GM13976 (cell line): Measurements from ENCODE around the gene TLE1.

Experiments
- DNase-seq: peaks from one replicate; pipeline ENCODE4 v3.0.0; 2012; ENCODE audit warnings: low spot score
- in situ Hi-C: fragments of 300-500 bp; cut with MboI; formaldehyde crosslinking; loops from one replicate; pipeline ENCODE4 v1.12.0; 2022; ENCODE audit warnings: low sequenced_read_pairs, mixed read lengths, inconsistent platforms; ENCODE audit not compliant: unreplicated experiment
- TF ChIP-seq, protein P1 (sequence below): IDR thresholded peaks from 2 replicates; pipeline ENCODE4 v1.5.1; 2012; ENCODE audit warnings: borderline replicate concordance, mild to moderate bottlenecking; ENCODE audit not compliant: insufficient read depth; ENCODE audit errors: extremely low read depth, missing control alignments, control extremely low read depth

TLE1 gene

GRCh38 chr9:81539317-81539716, 150.0 kb downstream of the TLE1 start:
- DNase-seq: no peak
- in situ Hi-C loops: no loop called here
- TF ChIP-seq, protein P1, sequence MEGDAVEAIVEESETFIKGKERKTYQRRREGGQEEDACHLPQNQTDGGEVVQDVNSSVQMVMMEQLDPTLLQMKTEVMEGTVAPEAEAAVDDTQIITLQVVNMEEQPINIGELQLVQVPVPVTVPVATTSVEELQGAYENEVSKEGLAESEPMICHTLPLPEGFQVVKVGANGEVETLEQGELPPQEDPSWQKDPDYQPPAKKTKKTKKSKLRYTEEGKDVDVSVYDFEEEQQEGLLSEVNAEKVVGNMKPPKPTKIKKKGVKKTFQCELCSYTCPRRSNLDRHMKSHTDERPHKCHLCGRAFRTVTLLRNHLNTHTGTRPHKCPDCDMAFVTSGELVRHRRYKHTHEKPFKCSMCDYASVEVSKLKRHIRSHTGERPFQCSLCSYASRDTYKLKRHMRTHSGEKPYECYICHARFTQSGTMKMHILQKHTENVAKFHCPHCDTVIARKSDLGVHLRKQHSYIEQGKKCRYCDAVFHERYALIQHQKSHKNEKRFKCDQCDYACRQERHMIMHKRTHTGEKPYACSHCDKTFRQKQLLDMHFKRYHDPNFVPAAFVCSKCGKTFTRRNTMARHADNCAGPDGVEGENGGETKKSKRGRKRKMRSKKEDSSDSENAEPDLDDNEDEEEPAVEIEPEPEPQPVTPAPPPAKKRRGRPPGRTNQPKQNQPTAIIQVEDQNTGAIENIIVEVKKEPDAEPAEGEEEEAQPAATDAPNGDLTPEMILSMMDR: no peak

DNA sequence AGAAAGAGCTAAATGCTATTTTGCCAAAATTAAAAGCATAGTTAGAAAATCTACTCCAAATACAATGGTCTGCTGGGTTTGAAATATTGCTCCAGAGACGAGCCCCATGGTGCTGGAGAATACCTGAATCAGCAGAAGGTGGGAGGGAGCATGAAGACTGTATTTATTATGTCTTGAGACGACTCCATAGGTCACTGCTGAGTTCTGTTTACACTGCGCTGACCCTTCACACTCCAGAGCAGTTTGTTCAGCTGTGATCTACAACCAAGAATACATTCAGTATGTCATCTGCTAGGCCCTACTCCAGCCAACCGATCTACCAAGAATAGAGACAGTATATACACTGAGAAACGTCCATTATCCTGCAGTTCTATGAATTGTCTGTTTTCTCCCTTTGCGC, 150.5 kb downstream of the TLE1 start:
- DNase-seq: no peak
- in situ Hi-C loops: no loop called here
- TF ChIP-seq, protein P1: no peak

DNA sequence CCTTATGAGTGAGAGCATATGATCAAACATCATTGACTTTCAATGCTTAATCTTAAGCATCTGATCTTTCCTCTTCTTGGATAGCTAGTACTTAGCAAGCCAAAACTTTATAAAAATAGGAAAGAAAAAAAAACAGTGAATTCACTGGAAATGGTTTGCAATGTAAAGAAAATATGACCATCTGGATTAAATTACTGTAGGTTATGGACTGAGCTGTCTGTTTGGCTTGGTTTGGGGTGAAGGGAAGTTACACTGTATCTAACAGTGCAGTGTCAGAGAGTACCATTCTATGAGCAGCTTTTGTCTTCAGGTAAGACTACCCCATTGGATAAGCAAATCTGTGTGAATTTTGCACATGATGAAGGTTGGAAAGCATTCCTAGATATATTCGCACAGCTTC, 151.4 kb downstream of the TLE1 start:
- TF ChIP-seq, protein P1: no peak
- DNase-seq: no peak
- in situ Hi-C loops: no loop called here

DNA sequence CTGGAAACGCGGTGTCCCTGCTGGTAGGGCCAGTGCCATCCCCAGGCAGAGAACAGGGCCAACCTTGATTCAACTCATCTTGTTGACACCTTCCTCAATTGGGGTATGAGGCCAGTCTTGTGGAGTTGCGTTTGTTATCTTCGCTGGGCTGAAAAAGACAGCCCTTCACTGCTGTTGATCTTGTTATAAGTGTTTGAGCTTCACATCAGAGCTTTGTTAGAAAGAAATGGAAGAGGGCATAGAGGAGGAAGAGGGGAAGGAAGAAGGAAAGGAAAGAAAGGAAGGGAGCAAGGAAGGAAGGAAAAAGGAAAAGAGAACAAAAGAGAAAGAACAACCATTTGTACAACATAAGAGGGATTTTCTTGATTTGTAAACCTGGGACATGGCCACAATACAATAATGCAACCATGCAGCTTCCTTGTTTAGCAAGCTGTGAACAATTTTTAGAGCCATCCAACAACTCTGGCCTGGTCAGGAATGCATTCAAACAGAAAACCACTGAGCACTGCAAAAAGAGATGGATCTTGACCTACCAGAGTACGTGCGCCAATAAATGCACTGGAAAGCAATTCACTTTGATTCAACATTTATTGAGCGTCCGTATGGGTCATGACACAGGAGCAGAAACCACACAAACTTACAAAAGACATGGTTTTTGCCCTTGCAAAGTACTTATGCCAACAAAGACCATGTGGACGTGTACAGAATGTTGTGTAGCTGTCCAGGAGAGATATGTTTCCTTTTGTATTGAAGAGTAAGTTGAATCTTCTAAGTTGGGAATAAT, 152.9 kb downstream of the TLE1 start:
- in situ Hi-C loops: no loop called here
- DNase-seq: no peak

DNA sequence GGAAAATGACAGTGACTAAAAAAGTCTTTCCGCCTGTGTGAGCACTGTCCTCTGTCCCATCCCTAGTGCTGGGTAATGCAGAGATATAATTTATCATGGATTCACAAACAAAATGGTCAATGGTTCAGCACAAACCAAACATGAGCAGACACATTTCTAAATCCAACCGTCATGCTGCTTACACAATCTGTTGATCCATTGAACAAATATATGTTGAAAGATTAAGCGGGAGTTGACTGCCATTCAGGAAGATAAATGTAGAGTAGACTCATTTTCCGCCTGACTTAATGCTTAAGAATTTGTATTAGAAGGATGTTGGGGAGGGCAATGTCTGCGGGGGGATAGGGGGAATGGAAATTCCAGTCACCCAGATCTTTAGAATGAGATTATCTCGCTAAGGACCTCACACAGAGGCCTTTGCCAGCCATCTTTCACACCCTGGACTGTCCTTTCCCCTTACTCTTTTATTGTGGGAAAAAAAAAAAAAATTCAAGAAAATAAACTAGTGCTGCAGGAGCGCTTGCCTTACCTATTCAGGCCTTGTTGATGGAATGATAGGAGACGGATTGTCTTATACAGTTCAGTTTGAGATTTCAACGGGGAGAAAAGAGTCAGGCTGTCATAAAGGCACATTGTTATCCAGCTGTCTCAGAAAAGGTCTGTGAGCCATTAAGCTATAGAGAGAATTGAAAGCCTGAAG, 153.7 kb downstream of the TLE1 start:
- in situ Hi-C loops: no loop called here
- TF ChIP-seq, protein P1: no peak
- DNase-seq: no peak

More for the DNA sequence above, 152.9 kb downstream of the TLE1 start:
- TF ChIP-seq, protein P1: no peak

GRCh38 chr9:81534138-81534875, 155.0 kb downstream of the TLE1 start:
- in situ Hi-C loops: no loop called here
- TF ChIP-seq, protein P1: no peak
- no peak for DNase-seq
